CD8-positive, alpha-beta memory T cell (primary cell): Measurements from ENCODE around the gene VARS1. TPM values are rescaled to one million over a fixed set of nuclear protein-coding genes. Genes with fewer than 3 reads are reported as not detected.
"Not testable (repeated sequence)": the region's sequence is repeated elsewhere in the genome, so short reads cannot be mapped to it uniquely, and the experiment has no call there.

Experiments used
- CTCF ChIA-PET: fragments of 350-600 bp; sonication (Branson Sonifier 250); formaldehyde crosslinking; loops from one replicate; lab custom pipeline; 2021; ENCODE audit warnings: antibody characterized with exemption; lab: Charles Lee
- POLR2A ChIA-PET: fragments of 350-600 bp; sonication (Branson Sonifier 250); formaldehyde crosslinking; loops from one replicate; lab custom pipeline; 2021; ENCODE audit warnings: antibody characterized with exemption; lab: Charles Lee
- DNase-seq, 5 donors: peaks; one replicate each; pipeline versions ENCODE4 v3.0.0 to v3.0.0-alpha.2; 2020 to 2022; ENCODE audit warnings: mixed read lengths in 1 of 5
- H3K27ac ChIP-seq: one replicate; pipeline ENCODE4 v1.7.0; 2013; ENCODE audit warnings: low read depth, mild to moderate bottlenecking, low read length, moderate library complexity
- H3K27me3 ChIP-seq: 2 replicates; pipeline ENCODE4 v1.7.0; 2013; ENCODE audit warnings: low read length, mild to moderate bottlenecking; ENCODE audit not compliant: insufficient read depth, poor library complexity, severe bottlenecking
- H3K36me3 ChIP-seq: 2 replicates; pipeline ENCODE4 v1.7.0; 2013; ENCODE audit warnings: mild to moderate bottlenecking, low read length, moderate library complexity; ENCODE audit not compliant: insufficient read depth
- H3K4me1 ChIP-seq: 2 replicates; pipeline ENCODE4 v1.7.0; 2013; ENCODE audit warnings: mild to moderate bottlenecking, low read length, moderate library complexity; ENCODE audit not compliant: insufficient read depth
- H3K4me3 ChIP-seq: 2 replicates; pipeline ENCODE4 v1.7.0; 2013; ENCODE audit warnings: mild to moderate bottlenecking, low read length
- H3K9me3 ChIP-seq: 2 replicates; pipeline ENCODE4 v1.7.0; 2013; ENCODE audit warnings: mild to moderate bottlenecking, low read length
- H3K27ac Mint-ChIP-seq, 8 donors: one replicate each; pipeline ENCODE4 v1.8.0; 2020 to 2021; ENCODE audit warnings: mixed read lengths in 8 of 8, mild to moderate bottlenecking in 6 of 8, inconsistent platforms in 3 of 8, moderate library complexity in 3 of 8
- H3K27me3 Mint-ChIP-seq, 2 donors: one replicate each; pipeline ENCODE4 v1.8.0; 2020 to 2021; ENCODE audit warnings: mixed read lengths in 2 of 2, mild to moderate bottlenecking in 1 of 2, moderate library complexity in 1 of 2
- H3K36me3 Mint-ChIP-seq, 3 donors: one replicate each; pipeline ENCODE4 v1.8.0; 2020 to 2021; ENCODE audit warnings: mixed read lengths in 3 of 3, inconsistent platforms in 1 of 3, mild to moderate bottlenecking in 1 of 3
- H3K4me1 Mint-ChIP-seq, 3 donors: one replicate each; pipeline ENCODE4 v1.8.0; 2020 to 2021; ENCODE audit warnings: mixed read lengths in 3 of 3, inconsistent platforms in 1 of 3, mild to moderate bottlenecking in 1 of 3
- H3K4me3 Mint-ChIP-seq, 7 donors: one replicate each; pipeline ENCODE4 v1.8.0; 2020 to 2021; ENCODE audit warnings: mixed read lengths in 7 of 7, mild to moderate bottlenecking in 6 of 7, moderate library complexity in 4 of 7, inconsistent platforms in 2 of 7
- H3K9me3 Mint-ChIP-seq, 5 donors: one replicate each; pipeline ENCODE4 v1.8.0; 2020 to 2022; ENCODE audit warnings: mixed read lengths in 5 of 5, mild to moderate bottlenecking in 3 of 5, moderate library complexity in 2 of 5, inconsistent platforms in 1 of 5
- polyA plus RNA-seq: library from polyadenylated mRNA; unstranded; fragments of 300-500 nt; fragmentation: Illumina TruSeq; gene quantifications from one replicate; pipeline ENCODE4 v1.2.3, GENCODE V29; 2021
- total RNA-seq, 2 experiments: library from RNA; stranded (reverse); gene quantifications; one replicate each; pipeline ENCODE4 v1.2.3, GENCODE V29; 2021

The VARS1 gene
- total and polyA plus RNA-seq, 3 experiments from 2014 or later: 47.5 to 180 (median 179) TPM

- ChIA-PET POLR2A (interaction anchor here (0.6 to 1.1 kb wide), 6 partner anchors 18 to 162 kb away, joined by 3 to 4 read pairs (median 3); partner anchors contain the start of gene VARS1), CTCF (interaction anchor here (1.0 to 3.2 kb wide), 5 partner anchors 12 to 84 kb away, joined by 3 to 13 read pairs (median 4); partner anchors contain the start of genes HSPA1B and VARS1)
- Mint-ChIP-seq H3K27ac (peak overlapping the region in 4 of 8 donors; percentile 50 to 96 (median 70)), H3K36me3 (peaks cover 9 to 42% (median 11%) of the 10 kb centered on the region in 3 donors), H3K4me1 (peaks cover 36 to 52% (median 51%) of the 10 kb centered on the region in 3 donors), H3K27me3 (no peaks in the 10 kb centered on the region), H3K4me3 (peak overlapping the region; percentile 87 to 99 (median 94)), H3K9me3 (no peaks in the 10 kb centered on the region)
- Histone ChIP-seq H3K4me3 (peak overlapping the region; percentile 37), H3K27me3 (no peaks in the 10 kb centered on the region), H3K4me1 (peaks cover 23% of the 10 kb centered on the region), H3K9me3 (no peaks in the 10 kb centered on the region), H3K36me3 (peaks cover 8% of the 10 kb centered on the region), H3K27ac (peak overlapping the region; percentile 88)
- DNase-seq: no peak
These were observed 17.9 kb upstream of the VARS1 start for GRCh38 chr6:31813465-31813849.

GRCh38 chr6:31811645-31812044, 16.1 kb upstream of the VARS1 start:
- Mint-ChIP-seq H3K9me3 (no peaks in the 10 kb centered on the region), H3K27me3 (no peaks in the 10 kb centered on the region), H3K4me1 (peaks cover 29 to 46% (median 44%) of the 10 kb centered on the region in 3 donors), H3K4me3 (peak overlapping the region in 4 of 7 donors; percentile 19 to 96 (median 62)), H3K27ac (peak overlapping the region in 5 of 8 donors; percentile 61 to 92 (median 72)), H3K36me3 (peaks cover 9 to 40% (median 11%) of the 10 kb centered on the region in 3 donors)
- no peak for DNase-seq
- no peaks in the 10 kb centered on the region for H3K9me3 ChIP-seq
- no peak overlapping the region for H3K27ac ChIP-seq
- peaks cover 8% of the 10 kb centered on the region for H3K36me3 ChIP-seq
- peaks cover 15% of the 10 kb centered on the region for H3K4me1 ChIP-seq
- ChIA-PET POLR2A (no interaction called here), CTCF (interaction anchor here (0.6 to 3.2 kb wide), 2 partner anchors 16 to 213 kb away, joined by 3 to 13 read pairs; partner anchors contain the start of gene VARS1)
- no peaks in the 10 kb centered on the region for H3K27me3 ChIP-seq
- no peak overlapping the region for H3K4me3 ChIP-seq

GRCh38 chr6:31808599-31808998, 13.0 kb upstream of the VARS1 start:
- peak overlapping the region in 4 of 8 donors; percentile 27 to 52 (median 31) for H3K27ac Mint-ChIP-seq
- H3K4me1 Mint-ChIP-seq: peaks cover 31 to 56% (median 41%) of the 10 kb centered on the region in 3 donors
- H3K27ac ChIP-seq, H3K9me3 Mint-ChIP-seq, H3K9me3 ChIP-seq, DNase-seq, H3K4me3 ChIP-seq, H3K27me3 ChIP-seq, H3K36me3 ChIP-seq, H3K27me3 Mint-ChIP-seq, H3K4me3 Mint-ChIP-seq: not testable (repeated sequence)
- peaks cover 22% of the 10 kb centered on the region for H3K4me1 ChIP-seq
- H3K36me3 Mint-ChIP-seq: peaks cover 9 to 38% (median 11%) of the 10 kb centered on the region in 3 donors
- ChIA-PET POLR2A (interaction anchor here (0.8 to 1.3 kb wide), 2 partner anchors 19 to 78 kb away, joined by 3 to 5 read pairs; partner anchors contain the start of gene HSPA1B), CTCF (interaction anchor here (1.3 to 3.1 kb wide), 2 partner anchors 21 to 79 kb away, joined by 4 to 15 read pairs; partner anchors contain the start of gene DDAH2)

GRCh38 chr6:31806470-31807272, 11.1 kb upstream of the VARS1 start, which contains the start of gene LSM2:
TSS of gene LSM2 (minus strand) at chr6:31806966. CDS start at chr6:31806757, 209 bp downstream.
- POLR2A ChIA-PET: interaction anchor here (0.6 to 2.1 kb wide), 16 partner anchors 8 to 266 kb away, joined by 3 to 18 read pairs (median 4); partner anchors contain the start of genes DDAH2, GPANK1, HSPA1A and HSPA1B
- peak; percentile 95 to 98 (median 97) for DNase-seq
- H3K27ac Mint-ChIP-seq: peak within 1 kb of the TSS; percentile 85 to 97 (median 94)

GRCh38 chr6:31805939-31806469, 10.5 kb upstream of the VARS1 start:
- H3K9me3 Mint-ChIP-seq: no peaks in the 10 kb centered on the region
- H3K4me1 Mint-ChIP-seq: peaks cover 15 to 44% (median 28%) of the 10 kb centered on the region in 3 donors
- ChIA-PET POLR2A (interaction anchor here (0.9 to 2.1 kb wide), 8 partner anchors 9 to 265 kb away, joined by 3 to 18 read pairs (median 6); partner anchors contain the start of genes DDAH2, HSPA1A, HSPA1L and VARS1), CTCF (interaction anchor here (1.0 to 3.4 kb wide), 14 partner anchors 9 to 154 kb away, joined by 3 to 21 read pairs (median 6); partner anchors contain the start of genes BAG6, DDAH2, HSPA1A and HSPA1B)
- Histone ChIP-seq H3K4me3 (peak overlapping the region; percentile 95), H3K9me3 (no peaks in the 10 kb centered on the region), H3K4me1 (peaks cover 12% of the 10 kb centered on the region), H3K36me3 (peaks cover 12% of the 10 kb centered on the region), H3K27me3 (no peaks in the 10 kb centered on the region), H3K27ac (peak overlapping the region; percentile 93)
- no peaks in the 10 kb centered on the region for H3K27me3 Mint-ChIP-seq
- peaks cover 6 to 45% (median 10%) of the 10 kb centered on the region in 3 donors for H3K36me3 Mint-ChIP-seq
- peak overlapping the region; percentile 83 to 94 (median 91) for H3K4me3 Mint-ChIP-seq
- DNase-seq: peak in 1 of 5 donors; percentile 29
- peak overlapping the region; percentile 85 to 97 (median 94) for H3K27ac Mint-ChIP-seq

More at GRCh38 chr6:31806470-31807272, 11.1 kb upstream of the VARS1 start, which contains the start of gene LSM2:
- CTCF ChIA-PET: interaction anchor here (0.8 to 3.4 kb wide), 19 partner anchors 9 to 154 kb away, joined by 3 to 21 read pairs (median 5); partner anchors contain the start of genes BAG6, DDAH2, HSPA1A and HSPA1B
- Histone ChIP-seq H3K4me1 (peaks cover 12% of the 10 kb centered on the region), H3K9me3 (no peaks in the 10 kb centered on the region), H3K36me3 (peaks cover 12% of the 10 kb centered on the region), H3K27ac (peak within 1 kb of the TSS; percentile 93), H3K27me3 (no peaks in the 10 kb centered on the region), H3K4me3 (peak within 1 kb of the TSS; percentile 95)
- Mint-ChIP-seq H3K27me3 (no peaks in the 10 kb centered on the region), H3K4me3 (peak within 1 kb of the TSS; percentile 83 to 94 (median 91)), H3K4me1 (peaks cover 17 to 45% (median 28%) of the 10 kb centered on the region in 3 donors), H3K36me3 (peaks cover 9 to 46% (median 11%) of the 10 kb centered on the region in 3 donors), H3K9me3 (no peaks in the 10 kb centered on the region)

- Mint-ChIP-seq H3K36me3 (peaks cover 0 to 19% (median 2%) of the 10 kb centered on the region in 3 donors), H3K4me1 (peaks cover 20 to 52% (median 25%) of the 10 kb centered on the region in 3 donors), H3K27ac (peak overlapping the region in 2 of 8 donors; percentile 32 to 36)
- POLR2A ChIA-PET: interaction anchor here (0.7 kb wide), 1 partner anchor 94 kb away, joined by 6 read pairs; no protein-coding TSS in a partner anchor
- H3K4me3 ChIP-seq, H3K27me3 Mint-ChIP-seq, H3K36me3 ChIP-seq, H3K9me3 Mint-ChIP-seq, H3K27me3 ChIP-seq, H3K9me3 ChIP-seq, DNase-seq, H3K4me3 Mint-ChIP-seq, H3K27ac ChIP-seq: not testable (repeated sequence)
- peaks cover 32% of the 10 kb centered on the region for H3K4me1 ChIP-seq
- CTCF ChIA-PET: interaction anchor here (1.0 to 2.3 kb wide), 2 partner anchors 13 to 29 kb away, joined by 4 to 5 read pairs; no protein-coding TSS in a partner anchor
These were observed 5.7 kb upstream of the VARS1 start for GRCh38 chr6:31801031-31801927.
